GM18502 (cell line): ENCODE measurements around the gene IKZF2.

Experiments
- ATAC-seq: cut with Tn5 transposase; IDR thresholded peaks from one replicate; pipeline ENCODE4 v1.9.1; 2021; ENCODE audit warnings: mild to moderate bottlenecking; ENCODE audit not compliant: unreplicated experiment, poor library complexity

The IKZF2 gene

GRCh38 chr2:213151437-213152064 lies at the start of gene IKZF2:
Gene IKZF2 (minus strand): TSS chr2:213151612. CDS start chr2:213148629, 2,983 bp downstream.
- peak; percentile 68 for ATAC-seq

- ATAC-seq = no peak
Observed at GRCh38 chr2:213199871-213200270, 48.5 kb upstream of the IKZF2 start.

- no peak for ATAC-seq
Observed at GRCh38 chr2:213189001-213189899, 37.8 kb upstream of the IKZF2 start.

- no peak for ATAC-seq
Observed at GRCh38 chr2:213188533-213188867, 37.1 kb upstream of the IKZF2 start.

GRCh38 chr2:213187833-213188532 lies 36.6 kb upstream of the IKZF2 start:
- no peak for ATAC-seq

- ATAC-seq = no peak
Observed at GRCh38 chr2:213187386-213187785, 36.0 kb upstream of the IKZF2 start.

GRCh38 chr2:213185147-213185822 lies 33.9 kb upstream of the IKZF2 start:
- ATAC-seq = peak; percentile 98

GRCh38 chr2:213181712-213182111 lies 30.3 kb upstream of the IKZF2 start:
- ATAC-seq = no peak

- no peak for ATAC-seq
Observed at GRCh38 chr2:213177679-213178078, 26.3 kb upstream of the IKZF2 start.

- ATAC-seq = no peak
Observed at GRCh38 chr2:213175673-213176247, 24.3 kb upstream of the IKZF2 start.

- no peak for ATAC-seq
Observed at GRCh38 chr2:213172641-213173040, 21.2 kb upstream of the IKZF2 start.

GRCh38 chr2:213171147-213171546 lies 19.7 kb upstream of the IKZF2 start:
- ATAC-seq = no peak

- no peak for ATAC-seq
Observed at GRCh38 chr2:213167271-213167930, 16.0 kb upstream of the IKZF2 start.

- ATAC-seq = peak; percentile 99
Observed at GRCh38 chr2:213166109-213166508, 14.7 kb upstream of the IKZF2 start.

- ATAC-seq = no peak
Observed at GRCh38 chr2:213164263-213164662, 12.9 kb upstream of the IKZF2 start.

GRCh38 chr2:213162516-213163118 lies 11.2 kb upstream of the IKZF2 start:
- no peak for ATAC-seq

GRCh38 chr2:213161759-213162515 lies 10.5 kb upstream of the IKZF2 start:
- no peak for ATAC-seq

GRCh38 chr2:213159768-213160167 lies 8.4 kb upstream of the IKZF2 start:
- no peak for ATAC-seq

GRCh38 chr2:213157242-213157641 lies 5.8 kb upstream of the IKZF2 start:
- peak; percentile 84 for ATAC-seq
